DND-41 (cell line): ENCODE results near the gene LCE3C.

ENCODE experiments used
- EZH2 ChIP-seq: IDR thresholded peaks from 3 replicates; pipeline ENCODE4 v1.6.1; 2012; ENCODE audit warnings: borderline replicate concordance, low read depth, mild to moderate bottlenecking, moderate library complexity, low read length, inconsistent platforms; ENCODE audit not compliant: severe bottlenecking
- TF ChIP-seq, protein P1 (sequence below): IDR thresholded peaks from 2 replicates; pipeline ENCODE4 v1.5.1; 2012; ENCODE audit warnings: borderline replicate concordance, low read length, moderate library complexity, mild to moderate bottlenecking; ENCODE audit not compliant: poor library complexity, severe bottlenecking; ENCODE audit errors: extremely low read depth

DNA sequence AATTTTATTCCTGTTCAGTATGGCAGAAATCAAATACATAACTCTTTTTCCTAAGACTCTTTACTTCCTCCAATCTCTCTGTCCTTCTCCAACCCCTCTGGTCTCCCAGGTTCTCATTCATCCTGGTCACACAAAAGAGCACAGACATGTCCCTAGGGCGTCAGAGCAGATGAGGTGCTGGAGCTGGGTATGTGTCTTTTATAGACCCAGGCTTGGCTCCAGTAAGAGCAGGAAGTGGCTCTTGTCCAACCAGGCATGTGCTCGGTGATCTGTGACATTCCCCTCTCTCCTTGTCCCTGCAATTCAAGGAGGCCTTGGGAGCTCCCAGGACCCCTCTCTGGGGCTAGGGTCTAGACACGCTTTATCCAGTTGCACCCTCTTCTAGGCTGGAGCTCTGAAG, 45.1 kb downstream of the LCE3C start:
- TF ChIP-seq, protein P1, sequence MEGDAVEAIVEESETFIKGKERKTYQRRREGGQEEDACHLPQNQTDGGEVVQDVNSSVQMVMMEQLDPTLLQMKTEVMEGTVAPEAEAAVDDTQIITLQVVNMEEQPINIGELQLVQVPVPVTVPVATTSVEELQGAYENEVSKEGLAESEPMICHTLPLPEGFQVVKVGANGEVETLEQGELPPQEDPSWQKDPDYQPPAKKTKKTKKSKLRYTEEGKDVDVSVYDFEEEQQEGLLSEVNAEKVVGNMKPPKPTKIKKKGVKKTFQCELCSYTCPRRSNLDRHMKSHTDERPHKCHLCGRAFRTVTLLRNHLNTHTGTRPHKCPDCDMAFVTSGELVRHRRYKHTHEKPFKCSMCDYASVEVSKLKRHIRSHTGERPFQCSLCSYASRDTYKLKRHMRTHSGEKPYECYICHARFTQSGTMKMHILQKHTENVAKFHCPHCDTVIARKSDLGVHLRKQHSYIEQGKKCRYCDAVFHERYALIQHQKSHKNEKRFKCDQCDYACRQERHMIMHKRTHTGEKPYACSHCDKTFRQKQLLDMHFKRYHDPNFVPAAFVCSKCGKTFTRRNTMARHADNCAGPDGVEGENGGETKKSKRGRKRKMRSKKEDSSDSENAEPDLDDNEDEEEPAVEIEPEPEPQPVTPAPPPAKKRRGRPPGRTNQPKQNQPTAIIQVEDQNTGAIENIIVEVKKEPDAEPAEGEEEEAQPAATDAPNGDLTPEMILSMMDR, result no peak
- TF ChIP-seq EZH2, result no peak
